ENCODE data around the gene TWIST1.

Gene TWIST1

GRCh38 chr7:19117091-19117869, at the start of gene TWIST1:
Gene TWIST1 (minus strand): TSS chr7:19117636. CDS start chr7:19117321, 315 bp downstream.
- no peak for FAIRE-seq

- FAIRE-seq, result no peak
Observed at GRCh38 chr7:19161671-19162070, 44.2 kb upstream of the TWIST1 start.

GRCh38 chr7:19146699-19147098, 29.3 kb upstream of the TWIST1 start:
- no peak for FAIRE-seq

GRCh38 chr7:19145434-19146115, 28.1 kb upstream of the TWIST1 start:
- FAIRE-seq, result no peak

DNA sequence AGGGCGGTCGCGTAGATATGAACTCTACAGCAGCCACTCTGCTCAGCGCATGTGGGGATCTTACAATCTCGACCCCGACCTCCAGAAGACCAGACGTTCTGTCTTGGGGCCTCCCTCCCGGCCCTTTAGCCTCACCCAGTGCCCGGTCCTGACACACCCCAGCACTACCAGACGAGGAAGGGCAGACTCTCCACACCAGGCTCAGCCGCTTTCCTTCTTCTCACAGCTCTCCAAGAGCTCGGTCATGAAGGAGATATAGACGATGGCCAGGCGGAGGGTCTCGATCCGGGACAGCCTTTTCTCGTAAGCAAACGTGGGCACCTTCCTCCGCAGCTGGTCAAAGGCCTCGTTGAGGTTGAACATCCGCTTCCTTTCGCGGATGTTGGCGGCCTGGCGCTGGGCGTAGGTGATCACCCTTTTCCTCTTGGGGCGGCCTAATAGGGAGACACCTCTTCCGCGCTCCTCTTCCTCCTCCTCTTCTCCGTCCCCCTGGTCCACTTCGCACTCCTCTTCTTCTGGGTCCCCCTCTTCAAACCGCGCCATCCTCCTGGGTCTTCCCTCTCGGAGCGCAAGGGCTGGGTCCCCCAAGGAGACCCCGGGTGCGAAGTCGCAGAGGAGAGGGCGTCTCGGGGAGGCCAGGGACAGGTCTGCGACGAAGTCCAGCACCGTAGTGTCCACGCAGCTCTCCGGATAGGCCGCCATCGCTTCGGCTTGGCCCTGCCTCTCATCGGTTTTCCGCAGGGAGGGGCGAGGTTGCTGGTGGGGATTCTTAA, 27.4 kb upstream of the TWIST1 start, which contains the start of gene FERD3L:
Gene FERD3L, minus strand, starts transcription at position 761 of the 773 bp plus-strand sequence. Its CDS starts 59 bp downstream, at position 702.
- no peak for FAIRE-seq

DNA sequence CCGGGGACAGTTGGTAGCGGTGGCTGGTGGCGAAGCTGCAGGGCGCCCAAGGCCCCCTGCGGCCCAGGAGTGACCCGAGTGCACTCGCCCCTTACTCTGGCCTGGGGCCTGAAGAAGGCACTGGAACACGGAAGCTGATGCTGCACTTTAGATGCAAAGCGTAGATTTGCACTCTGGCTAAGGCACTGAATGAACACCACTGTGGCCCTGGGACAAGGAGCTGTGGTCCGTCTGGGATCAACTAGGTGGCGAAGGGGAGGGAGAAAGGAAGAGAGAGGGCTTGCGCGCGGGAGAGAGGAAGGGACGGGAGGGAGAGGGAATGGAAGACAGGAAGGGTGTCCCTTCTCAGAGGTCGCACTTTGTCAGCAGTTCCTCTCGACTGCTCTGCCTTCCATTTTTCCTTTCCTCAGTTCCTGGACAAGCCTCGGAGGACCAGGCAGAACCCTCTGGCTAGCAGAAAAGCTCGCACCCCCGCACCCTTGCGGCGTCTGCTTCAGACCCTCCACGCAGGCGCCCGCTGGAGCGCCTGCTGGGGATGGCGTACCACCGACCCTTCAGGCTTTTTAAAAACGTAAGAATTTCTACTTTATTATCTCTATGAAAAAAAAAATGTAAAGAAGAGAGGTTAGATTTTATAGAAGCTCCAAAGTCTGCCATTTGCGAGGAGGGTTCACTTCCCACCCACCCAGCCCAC, 26.6 kb upstream of the TWIST1 start:
- FAIRE-seq, result no peak

DNA sequence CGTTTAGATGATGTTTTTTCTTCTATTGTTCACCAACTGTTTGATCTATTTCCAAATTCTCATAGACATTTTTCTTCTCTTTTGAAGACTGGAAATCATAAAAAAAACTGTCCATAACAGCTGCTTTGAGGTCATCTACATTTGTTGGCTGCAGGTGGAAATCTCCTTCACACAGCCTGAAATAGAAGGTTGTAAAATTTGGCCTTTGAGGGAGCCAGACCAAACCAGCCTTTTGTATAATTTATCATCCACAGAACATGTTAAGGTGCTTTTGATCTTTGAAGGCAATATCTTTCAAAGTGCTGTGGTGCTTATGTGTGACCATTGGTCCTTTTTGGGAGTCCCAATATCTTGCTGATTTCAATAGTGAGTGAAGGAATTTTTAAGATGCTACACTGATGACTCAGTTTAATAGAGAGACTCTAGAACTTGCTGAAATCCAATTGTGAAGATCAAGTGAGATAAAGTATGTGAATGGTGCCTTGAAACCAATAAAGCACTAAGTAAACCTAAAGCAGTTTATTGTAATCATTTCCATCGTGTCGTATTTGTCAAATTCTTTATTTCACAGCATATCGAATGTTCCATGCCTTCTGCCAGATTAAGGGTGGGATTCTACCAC, 22.4 kb upstream of the TWIST1 start:
- FAIRE-seq, result no peak

DNA sequence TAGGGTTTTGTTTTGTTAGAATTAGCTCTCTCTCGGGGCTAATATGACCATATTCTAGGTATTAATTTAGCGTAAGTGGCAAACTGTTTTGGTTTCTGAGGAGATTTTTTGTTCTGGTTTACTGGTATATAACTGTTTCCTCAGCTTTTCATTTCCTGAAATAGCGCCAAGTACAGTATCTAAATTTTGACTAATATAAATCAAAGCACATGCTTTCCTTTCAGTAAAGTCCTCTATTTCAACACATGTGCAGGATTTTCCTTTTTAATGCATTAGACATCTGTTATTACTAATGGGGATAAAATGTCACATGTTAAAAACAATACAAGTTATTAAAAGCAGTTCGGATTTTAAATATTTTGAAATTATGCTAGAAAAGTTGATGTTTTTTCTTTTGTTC, 16.4 kb upstream of the TWIST1 start:
- no peak for FAIRE-seq

DNA sequence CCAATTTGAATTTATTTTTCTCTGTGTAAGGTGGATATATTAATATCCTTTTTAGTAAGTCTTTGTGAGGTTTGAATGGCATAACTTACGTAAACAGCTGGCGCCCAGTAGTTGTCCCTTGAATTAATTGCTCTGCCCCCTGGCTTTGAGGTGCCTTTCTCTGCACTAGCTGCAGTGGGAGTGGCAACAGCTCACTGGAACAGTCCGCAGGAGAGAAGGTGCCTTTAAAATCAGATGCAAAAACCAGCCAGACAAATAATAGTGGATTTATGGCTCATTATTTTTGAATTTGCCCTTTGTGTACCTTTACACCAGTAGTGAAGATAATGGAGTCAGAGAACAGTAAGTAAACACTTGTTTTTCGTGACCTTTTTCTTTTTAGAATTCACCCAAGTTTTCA, 16.0 kb upstream of the TWIST1 start:
- FAIRE-seq, result no peak

DNA sequence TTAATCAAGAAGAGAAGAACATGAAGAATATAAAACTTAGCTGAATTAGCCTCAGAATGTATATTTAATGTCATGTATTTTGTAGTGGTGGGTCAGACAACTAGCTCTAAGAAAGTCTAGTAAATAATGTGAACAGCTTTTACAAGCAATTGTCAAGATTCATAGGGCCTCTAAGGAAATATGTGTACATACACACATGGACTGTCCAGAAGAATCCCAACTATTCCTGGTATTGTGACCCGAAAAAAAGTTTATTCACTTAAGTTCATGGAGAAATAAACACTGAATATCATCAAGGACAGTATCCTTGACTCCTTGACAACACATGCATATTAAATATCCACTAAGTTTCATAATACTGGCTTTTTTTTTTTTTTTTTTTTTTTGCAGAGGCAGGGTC, 11.4 kb upstream of the TWIST1 start:
- FAIRE-seq, result no peak

DNA sequence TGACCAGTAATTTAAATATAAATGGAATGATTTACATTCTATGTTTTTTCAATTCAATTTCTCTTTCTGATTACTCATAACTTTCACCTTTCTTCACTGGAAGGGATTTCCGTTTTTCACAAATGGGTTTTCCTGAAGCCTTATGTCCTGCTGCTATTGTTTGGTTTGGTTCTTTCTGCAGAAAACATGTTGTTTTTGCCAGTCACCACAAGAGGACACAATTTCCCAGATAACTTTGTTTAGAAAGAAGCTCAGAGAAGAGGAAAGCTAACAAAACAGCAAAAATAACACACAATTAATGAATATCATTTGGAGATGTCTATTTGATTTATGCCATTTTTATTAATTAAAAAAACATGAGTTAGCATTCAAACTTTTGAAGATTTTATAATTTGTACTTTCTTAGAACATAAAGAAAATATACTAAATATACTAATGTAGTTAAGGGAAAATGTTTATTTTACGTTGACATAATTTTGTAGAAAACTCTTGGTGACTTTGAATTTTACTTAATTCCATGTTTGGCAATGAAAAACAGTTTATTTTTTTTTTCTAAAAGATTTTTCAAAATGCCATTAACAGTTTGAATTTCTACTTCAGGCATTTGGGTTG, 4.6 kb upstream of the TWIST1 start:
- FAIRE-seq, result no peak

DNA sequence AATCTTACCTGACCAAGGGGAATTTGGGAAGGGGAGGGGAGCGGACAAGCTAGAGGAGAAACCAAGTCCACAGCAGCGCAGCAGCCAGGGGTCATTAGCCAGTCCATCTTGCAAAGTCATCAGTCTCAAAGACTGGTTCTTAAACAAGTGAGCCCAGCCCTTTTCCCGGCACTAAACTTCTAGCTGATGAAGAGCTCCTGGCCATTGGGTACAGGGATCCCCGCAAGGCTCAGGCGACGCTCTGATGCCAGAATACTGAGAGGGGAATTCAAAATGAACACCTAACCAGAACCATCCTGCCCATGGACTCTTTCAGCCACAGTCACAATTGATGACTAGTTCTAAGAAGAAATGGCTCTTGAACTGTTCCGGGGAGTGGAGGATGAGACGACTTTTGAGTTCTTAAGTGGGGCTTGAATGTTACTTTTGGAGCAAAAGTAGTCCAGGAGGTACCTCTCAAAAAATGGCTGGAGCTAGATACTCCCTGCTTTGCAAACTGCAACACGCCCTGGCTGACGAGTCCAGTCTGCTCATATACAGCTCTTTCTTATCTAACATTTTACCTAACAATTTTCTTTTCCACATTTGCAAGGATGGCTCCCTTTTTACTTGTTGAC, 2.5 kb upstream of the TWIST1 start:
- FAIRE-seq, result no peak

DNA sequence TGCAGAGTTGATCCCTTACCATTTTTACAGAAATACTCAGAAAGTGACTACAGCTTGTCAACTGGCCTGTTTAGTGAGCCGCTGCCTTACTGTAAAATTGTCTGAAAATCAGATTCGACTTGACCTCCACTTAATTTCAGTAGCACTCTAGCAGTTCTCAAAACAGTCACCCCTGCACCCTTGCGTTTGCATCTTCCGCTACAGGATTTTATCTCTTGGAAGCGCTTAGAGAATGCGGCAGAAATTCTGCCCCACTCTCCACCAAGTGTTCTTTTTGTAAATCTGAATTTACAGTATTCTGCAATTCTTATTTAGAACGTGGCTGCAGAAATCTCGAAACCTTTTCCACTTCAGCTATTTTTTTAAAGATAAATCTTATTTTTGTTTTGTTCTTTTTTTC, 1.9 kb upstream of the TWIST1 start:
- FAIRE-seq, result no peak

GRCh38 chr7:19118636-19119371, 1.4 kb upstream of the TWIST1 start:
- FAIRE-seq, result no peak

- no peak for FAIRE-seq
Observed at GRCh38 chr7:19117870-19118608, 603 bp upstream of the TWIST1 start.

DNA sequence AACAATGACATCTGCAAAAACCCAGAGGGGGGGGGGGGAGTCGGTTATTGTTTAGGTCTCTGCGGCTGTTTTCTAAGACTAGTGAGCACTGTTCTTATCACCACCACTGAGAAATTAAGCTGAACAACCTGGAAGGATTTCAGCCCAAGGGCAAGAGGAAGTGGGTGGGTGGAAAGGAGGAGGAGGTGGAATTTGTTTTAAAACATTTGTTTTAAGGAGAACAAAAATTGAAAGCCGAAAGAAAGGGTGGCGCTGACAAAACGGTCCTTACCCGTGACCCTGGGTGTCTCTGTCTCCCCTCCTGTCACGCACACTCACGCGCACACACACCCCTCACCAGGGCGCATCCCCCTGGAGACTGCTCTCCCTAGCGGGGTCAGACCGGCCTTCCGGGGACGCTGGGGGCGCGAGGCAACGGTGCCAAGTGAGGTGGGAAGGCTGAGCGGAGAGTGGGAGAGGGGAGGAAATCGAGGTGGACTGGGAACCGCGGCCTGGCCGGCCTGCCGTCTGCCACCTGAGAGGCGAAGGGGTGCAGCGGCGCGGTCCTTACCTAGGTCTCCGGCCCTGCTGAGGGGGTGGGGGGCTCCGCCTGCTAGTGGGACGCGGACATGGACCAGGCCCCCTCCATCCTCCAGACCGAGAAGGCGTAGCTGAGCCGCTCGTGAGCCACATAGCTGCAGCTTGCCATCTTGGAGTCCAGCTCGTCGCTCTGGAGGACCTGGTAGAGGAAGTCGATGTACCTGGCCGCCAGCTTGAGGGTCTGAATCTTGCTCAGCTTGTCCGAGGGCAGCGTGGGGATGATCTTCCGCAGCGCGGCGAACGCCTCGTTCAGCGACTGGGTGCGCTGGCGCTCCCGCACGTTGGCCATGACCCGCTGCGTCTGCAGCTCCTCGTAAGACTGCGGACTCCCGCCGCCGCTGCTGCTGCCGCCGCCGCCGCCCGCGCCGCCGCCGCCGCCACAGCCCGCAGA, 1.0 kb downstream of the TWIST1 start:
- no peak for FAIRE-seq

- no peak for FAIRE-seq
Observed at GRCh38 chr7:19114551-19114855, 2.9 kb downstream of the TWIST1 start.

DNA sequence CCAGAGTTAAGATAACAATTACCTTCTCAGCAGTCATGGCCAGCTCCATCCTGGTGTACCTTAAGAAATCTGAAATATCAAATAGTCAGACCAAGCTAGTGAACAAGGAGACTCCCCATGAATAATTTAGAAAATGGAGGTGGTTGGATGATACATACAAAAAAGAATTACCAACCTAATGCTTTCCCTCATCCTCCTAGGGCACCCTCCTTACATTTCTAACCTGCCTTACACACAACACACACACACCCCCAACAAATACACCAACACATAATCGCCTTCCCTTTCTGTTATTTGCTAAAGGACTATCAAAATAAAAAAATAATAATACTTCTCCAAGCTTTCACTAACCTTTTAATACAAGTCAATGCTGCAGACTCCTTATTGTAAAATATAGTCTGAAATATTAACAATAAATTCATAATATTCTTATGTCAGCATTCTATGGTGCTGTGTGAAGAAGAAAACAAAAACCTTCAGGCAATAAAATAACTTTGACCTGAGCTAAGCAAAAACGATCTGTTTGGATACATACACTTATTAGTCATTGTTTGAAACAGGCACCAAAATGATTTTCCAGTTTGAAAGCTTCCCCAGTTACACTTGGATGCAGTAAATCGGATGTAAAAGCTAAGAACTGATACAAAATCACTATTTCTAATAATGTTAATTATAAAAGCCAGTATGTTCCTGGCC, 3.4 kb downstream of the TWIST1 start:
- FAIRE-seq, result no peak

DNA sequence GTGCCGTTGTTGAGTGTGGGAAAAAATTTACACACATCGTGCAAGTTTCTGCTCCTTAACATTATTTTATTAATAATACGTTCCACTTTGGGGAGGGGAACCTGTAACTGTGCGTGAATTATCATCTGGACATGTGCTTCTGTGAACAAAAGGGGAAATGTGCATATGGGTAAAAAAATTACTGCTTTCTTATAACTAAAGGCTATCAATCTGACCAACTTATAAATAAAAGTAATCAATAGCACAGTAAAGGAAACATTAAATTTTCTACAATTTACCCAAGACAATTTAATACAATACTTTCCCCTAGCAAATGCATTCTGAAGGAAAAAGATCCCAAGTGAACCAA, 4.5 kb downstream of the TWIST1 start:
- no peak for FAIRE-seq

Measured in islet of Langerhans (tissue), 1 donor.